Measurements from ENCODE around the gene PREP.
"Not testable (repeated sequence)": the region's sequence is repeated elsewhere in the genome, so short reads cannot be mapped to it uniquely, and the experiment has no call there.

PREP gene

DNA sequence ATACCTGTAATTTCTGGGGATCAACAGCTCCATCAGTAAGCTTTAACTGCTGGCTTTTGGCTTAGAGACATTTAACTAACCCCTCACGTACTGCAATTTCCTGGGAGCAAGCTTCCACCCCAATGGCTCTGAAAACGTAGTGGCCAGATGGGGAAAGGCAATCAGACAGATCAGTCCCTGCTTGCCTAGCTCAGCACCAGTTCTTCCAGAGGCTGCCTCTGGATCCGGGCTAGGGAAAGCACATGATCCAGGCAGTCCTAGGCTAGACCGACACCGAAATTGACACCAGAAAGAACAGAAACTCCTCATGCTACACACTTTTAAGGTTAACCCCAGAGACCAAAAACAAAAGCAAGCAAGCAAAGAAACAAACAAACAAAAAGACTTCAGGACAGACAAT lies 13.3 kb downstream of the PREP start:
- no peak for FAIRE-seq

DNA sequence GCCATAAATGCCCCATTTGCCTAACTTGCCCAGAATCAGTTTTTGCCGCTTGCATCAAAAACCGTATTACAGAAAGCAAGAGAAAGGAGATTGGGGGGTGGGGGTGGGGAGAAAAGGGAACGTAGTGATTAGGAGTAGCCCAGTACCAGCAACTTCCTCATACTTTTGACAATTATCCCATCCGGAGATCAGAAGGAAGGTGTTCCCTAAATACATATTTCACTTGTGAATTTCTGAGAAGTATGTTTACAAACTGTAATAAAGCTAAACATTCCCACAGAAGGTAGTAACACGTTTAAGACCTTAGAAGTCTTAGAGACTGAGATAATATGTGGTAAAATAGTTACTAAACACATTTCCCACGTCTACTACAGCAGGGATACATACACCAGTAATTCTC lies 14.5 kb downstream of the PREP start:
- FAIRE-seq = no peak

DNA sequence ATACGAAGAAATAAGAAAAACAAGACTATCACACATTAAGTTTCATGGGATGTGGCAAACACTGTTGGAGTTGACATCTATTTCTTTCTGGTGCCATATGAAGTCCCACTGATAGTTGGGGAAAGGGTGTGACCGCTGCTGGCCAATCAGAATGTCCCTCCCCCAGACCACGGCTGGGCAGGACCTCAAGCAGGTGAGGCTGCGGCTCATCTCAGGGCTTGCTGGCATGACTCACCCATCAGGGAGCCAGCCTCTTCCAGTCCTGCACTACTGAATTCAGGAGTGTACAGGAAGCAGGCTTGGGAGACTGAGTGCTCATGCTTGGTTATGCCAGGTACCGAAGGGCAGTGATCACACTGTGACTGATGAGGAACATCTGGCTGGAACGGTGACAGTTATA lies 18.9 kb downstream of the PREP start:
- FAIRE-seq = no peak

DNA sequence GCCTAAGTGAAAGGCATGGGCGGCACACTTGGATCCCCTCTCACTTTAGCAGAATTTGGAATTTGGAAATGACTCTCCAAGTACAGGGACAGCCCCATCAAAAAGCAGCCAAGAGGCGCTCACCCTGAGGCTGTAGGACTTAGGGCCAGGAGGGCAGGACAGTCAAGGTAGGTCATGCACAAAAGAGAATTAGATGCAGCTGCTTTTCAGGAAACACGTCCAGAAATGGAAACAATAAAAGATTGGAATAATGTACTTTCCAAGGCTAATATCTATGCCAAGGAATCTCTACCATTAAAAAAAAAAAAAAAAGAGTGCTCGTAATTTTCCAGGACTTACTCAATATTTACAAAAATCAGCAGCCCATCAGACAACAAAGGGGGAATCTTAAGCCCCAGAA lies 19.9 kb downstream of the PREP start:
- FAIRE-seq = no peak

DNA sequence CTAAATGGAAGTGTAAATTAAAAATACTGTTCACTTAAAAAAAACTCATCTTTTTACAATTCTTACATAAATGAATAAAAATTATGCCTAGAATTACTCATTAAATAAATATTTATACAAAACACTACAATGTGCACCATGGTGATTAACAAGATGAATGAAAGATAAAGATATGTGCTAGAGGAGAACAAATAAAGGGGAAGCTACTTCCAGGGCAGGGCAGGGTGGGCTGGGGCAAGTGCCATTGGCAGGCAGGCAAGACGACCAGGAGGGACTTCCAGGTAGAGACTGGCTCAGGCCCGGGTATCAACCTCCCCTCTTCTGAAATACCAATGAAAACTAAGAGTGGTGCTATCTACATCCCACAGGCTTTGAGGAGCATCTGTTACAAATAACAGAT lies 20.4 kb downstream of the PREP start:
- no peak for FAIRE-seq

DNA sequence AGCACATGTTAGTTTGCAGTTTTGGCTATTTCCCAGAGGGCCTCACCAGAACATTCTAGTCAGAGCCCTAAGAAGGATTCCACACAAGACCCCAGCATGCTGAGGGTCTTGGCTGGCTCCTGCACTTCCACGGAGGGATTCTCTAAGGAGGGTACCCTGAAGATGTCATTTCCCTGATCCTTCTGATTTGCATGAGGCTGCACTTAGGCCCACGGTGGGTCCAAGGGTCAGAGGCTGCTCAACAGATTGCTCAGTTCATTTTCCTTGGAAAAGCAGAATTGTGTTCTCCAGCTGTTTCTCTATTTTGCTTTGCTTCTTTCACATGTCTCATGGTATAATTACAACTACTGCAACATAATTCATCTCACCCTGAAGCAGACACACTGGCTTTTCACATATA lies 22.2 kb downstream of the PREP start:
- no peak for FAIRE-seq

DNA sequence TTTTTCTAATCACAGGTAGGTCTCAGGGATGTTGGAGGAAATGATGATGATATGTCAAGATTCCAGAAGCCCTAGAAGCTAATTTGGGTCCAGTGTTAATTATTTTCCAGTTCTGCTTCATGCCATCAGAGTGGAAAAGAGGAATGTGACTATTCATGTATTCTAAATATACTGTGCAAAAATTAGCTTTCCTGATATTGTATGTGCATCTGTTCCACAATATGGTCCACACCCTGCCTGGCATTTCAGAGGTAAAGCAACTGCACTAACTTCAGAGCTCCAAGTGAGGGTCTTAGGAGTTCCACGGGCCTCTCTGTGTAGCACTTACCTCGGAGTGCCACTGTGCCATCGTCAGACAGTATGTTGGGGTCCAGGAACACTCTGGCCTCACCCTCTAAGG lies 27.1 kb downstream of the PREP start:
- FAIRE-seq = no peak

DNA sequence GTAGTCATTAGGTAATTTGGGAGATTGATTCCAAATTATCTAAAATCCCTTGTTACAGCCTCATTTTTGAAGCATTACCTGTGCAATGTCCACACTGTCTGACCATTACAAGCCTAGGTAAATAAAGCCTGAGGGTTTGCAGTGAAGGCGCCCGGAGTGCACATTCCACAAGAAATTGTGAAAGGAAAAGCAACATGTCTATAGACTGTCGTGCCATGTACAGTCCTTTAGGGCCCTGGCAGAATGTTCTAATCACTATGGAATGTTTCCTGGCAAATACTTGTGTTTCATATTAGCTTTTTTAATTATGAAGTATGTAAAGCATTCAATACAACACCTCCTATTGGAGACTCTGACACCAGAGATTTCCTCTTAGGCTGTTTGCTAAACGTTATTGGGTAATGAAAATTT lies 28.9 kb downstream of the PREP start:
- FAIRE-seq = no peak

DNA sequence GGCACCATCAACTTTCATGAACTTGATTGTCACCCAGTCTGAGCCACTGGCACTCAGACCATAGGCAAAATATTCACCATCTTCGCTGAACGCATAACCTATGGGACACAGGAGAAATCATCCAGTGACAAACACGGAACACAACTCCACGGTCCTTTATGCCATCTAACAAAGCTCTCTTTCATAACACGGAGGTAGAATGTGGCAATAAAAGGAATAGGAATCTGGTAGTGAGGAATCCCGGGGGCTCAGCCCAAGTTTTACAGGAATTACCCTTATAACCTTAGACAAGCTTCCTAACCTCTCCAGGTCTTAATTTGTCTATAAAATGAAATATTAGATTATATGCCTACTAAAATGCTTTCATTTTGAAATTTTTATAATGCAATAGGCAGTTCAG lies 29.4 kb downstream of the PREP start:
- no peak for FAIRE-seq

DNA sequence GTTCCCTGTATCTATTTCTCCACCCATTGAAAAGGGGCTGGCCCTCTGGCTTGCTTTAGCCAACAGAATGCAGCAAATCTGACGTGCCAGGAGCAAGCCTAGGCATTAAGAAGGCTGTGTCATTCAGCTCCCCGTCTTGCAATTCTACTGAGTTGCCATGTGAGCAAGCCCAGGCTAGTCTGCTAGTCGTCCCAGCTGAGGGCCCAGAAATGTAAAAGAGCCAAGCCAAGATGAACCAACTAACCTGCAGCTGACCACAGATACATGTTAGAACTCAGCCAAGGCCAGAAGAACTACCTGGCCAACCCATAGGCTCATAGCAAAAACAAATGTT lies 30.1 kb downstream of the PREP start:
- FAIRE-seq = no peak

DNA sequence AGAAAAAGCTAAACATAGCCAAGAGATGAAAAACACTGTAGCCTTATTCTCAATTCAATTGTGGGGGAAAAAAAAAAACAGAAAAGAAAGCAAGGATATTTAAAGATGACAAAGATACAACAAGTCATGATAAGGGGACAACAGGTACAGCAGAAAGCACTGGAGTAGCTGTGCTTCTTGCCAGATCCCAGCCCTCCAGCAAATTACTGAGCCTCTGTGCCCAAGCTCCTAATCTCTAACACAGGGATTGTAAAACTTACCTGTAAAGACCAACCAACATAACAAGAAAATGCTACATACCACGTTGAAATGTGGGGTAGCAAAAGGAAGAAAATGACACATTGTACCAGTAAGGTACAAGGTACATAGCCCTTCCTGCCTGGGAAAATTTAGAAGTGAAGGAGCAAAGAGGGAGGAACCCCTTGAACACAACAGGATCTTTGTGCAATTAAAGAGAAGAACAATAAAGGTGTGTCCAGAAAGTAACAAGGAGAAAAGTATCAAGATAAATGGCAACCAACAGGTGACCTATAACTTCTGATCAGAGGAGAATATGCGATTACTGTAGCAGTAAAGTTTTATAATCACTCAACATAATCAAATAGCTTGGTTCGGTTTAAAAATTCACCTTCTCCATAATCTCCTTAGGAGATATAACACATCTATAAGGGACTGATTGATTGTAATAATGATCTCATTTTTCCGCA lies 30.6 kb downstream of the PREP start:
- FAIRE-seq = no peak

DNA sequence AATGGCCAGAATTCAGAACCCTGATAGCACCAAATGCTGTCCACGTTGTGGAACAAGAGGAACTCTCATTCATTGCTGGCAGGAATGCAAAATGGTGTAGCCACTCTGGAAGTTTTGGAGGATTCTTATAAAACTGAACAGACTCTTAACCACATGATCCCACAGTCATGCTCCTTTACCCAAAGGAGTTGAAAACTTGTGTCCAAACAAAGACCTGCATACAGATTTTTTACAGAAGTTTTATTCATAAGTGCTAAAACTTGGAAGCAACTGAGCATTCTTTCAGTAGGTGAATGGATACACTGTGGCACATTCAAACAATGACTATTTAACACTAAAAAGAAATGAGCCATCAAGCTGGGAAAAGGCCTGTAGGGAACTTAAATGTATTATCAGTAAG lies 32.5 kb downstream of the PREP start:
- FAIRE-seq = no peak

DNA sequence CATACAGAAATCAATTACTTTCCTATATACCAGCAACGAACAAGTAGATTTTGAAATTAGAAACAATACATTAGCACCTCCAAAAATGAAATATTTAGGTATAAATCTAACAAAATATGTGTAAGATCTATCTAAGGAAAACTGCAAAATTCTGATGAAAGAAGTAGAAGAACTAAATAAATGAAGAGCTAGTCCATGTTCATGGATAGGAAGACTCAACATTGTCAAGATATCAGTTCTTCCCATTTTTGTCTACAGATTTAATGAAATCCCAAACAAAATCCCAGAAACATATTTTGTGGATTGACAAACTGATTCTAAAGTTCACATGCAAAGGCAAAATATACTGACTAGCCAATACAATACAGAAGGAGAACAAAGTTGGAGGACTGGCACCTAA lies 33.7 kb downstream of the PREP start:
- FAIRE-seq = no peak

DNA sequence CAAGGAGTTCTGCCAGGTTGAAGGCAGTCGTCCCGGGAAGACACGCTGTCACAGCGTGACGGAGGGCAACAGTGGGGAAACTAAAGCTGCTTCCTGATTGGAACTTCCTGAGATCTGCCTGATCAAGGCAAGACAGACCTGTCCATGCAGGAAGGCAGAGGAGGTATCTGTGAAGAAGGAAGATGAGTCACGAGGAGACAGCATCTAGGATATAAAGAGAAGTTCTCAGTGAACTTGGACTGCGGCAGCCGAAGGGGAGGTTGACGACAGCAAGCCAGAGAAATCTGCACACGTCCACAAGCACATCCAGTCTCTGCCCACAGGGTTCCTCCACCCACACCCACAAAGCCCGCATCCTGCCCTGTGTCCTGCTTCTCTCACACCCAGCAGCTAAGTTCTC lies 38.6 kb downstream of the PREP start:
- no peak for FAIRE-seq

DNA sequence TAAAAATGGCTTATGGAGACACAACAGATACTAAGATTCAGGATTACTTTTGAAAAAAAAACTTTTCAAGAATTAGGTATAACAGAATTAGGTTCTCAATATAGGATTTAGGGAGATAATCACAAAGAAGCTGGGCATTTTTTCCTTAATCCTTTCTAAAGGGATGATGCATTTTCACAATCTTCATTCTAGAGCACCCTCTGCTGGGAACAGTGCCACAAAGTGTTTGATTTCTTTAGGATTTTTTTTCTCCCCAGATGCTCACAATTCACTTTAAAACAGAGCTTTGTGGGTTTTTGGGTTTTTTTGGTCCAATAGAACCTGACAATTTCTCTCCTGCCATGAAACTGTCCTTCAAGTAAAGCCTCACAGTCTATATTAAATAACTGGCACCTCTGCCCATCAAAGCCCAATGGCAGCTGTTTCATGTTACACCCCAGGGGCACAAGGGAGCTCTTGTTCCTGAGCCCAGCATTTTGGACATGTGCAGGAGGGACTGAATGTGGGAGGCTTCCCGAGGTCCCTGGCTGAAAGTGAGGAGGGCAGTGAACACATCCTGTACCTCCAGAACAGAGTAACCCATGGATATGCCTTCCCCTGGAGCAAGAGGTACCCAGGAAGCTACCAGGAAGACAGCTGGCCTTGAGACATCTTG lies 39.7 kb downstream of the PREP start:
- FAIRE-seq = no peak

DNA sequence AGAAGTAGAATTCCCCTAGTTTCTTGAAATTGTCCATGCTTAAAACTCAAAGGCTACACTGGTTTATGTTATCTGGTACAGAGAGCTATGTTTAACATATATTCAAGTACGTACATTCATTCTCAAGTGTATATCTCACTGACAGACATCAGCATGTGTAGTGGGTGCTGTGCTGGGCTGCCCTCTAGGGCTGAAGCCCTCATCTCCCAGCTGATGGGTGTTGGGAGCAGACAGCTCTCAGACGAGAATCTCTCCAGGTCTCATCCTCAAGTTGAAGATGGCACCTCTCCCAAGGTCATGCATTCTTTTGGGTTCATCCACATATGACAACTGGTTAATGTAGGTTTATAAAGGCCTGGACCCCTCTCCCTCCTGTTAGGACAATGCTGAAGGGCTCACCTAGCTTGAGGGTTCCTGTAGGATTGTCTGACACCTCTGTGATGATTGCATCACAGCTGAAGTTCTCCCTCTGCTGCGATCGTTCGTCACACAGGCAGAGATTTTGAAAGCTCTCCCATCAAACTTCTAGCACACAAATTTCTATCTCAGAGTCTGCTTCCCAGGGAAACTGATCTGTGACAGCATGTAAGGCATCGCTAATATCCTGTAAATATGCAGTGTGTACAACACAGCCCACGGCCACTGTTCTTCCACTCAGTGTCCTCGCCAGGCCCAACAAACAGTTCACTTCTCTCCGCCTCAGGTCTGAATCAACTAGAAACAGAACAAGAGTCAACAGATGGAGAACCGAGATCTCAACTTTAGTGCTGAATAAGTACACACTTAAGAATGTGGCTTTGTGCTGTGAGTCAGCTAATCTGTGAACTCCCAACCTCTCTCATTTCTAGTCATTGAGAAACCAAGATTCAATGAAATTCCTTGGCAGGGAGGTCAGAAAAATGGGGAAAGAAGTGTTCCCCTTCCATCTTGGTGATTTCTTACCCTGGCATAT lies 43.2 kb downstream of the PREP start:
- no peak for FAIRE-seq

DNA sequence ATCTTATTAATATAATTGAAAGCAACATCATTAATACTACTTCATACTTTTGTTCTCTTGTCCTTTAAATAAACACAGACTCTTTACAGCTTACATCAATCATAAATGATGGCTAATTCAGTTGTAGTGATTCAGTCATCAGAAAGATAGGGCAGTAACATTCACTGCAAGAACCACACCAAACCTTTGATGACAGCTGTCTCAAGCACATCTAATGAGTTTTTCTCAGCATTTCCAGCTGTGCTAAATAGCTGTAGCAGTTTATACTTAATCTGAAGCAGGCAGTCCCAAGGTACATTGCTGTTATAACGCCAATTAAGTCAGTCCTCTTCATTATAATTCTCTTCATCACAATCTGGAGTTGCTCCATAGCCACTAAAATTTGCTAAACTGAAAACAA lies 45.7 kb downstream of the PREP start:
- no peak for FAIRE-seq

DNA sequence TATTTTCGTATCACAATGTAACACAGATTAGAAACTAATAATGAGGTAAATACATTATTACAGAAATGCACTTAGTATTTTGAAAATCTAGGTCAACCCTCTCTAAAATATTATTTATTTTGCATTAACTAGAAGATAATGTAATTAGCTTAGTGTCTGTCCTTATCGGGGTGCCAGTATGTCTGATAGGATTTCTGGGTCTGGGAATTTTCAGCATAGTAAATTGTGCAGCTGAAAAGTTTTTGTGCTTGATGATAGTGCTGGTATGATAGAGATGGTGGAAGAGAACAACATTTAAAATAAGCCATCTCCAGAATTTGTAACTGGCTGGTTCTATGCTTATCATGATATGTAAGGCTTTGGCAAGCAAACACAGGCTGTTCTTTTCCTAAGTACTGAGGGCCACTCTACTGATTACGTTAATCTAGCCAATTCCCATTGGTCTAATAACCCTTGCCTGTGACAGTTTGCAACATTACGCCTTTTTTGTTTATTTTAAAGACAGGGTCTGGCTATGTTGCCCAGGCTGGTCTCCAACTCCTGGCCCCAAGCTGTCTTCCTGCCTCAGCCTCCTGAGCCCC lies 50.8 kb downstream of the PREP start:
- no peak for FAIRE-seq

DNA sequence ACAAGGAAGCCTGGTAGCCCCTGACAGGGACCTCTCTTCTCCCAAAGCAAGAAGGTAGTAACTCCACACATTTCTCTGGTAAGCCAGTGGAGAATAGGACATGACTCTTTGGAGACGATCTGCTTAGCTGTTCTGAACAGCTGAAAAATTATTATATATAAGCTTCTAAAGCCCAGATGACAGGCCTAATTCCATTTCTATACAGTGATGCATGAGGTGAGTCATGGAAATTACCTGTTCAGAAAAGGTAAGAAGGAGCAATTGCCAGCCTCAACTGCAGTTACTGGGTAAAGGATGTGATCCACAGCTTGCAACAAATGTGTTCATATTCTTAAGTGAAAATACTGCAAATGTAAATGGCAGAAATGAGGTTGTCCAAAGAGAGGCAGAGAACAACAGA lies 54.0 kb downstream of the PREP start:
- no peak for FAIRE-seq

DNA sequence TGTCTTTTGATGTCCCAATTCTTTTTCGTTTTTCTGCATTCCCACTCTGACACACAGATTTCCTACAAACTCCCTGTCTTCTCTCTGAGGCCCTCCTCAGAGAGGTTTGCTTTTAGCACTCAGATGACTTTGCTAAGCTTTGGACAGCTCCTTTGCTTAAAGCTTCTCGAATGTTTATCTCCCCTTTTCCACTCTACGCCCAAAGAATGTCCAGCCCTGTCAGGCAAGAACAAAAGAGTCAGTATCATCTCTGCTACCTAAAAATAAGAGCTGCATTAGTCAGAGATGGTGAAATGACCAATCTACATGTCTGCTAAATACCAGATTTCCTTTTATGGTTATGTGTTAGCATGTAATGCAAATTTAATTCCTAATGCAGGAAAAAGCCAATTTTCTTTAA lies 56.8 kb downstream of the PREP start:
- no peak for FAIRE-seq

DNA sequence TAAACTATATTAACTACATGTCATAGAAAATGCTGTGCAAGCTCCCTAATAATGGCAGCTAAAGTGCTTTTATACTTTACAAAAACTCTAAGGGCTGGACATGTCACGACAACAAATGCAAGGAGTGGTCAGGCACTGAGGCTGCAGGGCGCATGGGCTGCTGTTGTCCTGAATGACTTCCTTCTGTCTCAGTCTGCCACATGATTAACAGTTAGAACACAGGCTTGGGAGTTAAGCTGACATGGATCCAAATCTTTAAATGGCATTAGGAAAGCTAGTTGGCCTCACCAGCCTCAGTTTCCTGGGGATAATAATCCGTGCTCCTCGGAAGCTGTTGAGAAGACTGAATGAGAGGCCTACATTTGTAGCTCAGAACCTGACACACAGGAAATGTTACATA lies 57.4 kb downstream of the PREP start:
- FAIRE-seq = no peak

DNA sequence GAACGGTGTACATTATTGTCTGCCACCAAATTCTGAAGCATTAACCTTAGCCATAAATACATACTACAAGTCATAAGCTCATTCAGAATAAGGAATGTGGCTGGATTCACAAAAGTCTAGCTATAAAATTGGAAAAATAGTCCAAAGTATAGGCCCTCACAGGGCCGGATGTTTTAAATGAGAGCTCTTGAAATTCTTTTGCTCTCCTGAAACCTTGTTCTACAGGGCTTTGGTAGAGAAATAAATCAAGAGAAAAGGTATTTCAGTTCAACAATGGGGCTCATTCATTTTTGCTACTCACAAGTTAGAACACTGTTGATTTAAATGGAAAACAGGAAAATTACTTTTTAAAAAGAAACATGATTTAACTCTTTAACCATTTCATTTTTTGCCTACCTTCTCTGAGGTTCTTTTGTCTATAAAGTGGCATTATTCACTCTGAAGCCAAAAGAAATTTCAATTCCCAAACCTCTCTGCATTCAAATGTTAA lies 58.0 kb downstream of the PREP start:
- FAIRE-seq = no peak

DNA sequence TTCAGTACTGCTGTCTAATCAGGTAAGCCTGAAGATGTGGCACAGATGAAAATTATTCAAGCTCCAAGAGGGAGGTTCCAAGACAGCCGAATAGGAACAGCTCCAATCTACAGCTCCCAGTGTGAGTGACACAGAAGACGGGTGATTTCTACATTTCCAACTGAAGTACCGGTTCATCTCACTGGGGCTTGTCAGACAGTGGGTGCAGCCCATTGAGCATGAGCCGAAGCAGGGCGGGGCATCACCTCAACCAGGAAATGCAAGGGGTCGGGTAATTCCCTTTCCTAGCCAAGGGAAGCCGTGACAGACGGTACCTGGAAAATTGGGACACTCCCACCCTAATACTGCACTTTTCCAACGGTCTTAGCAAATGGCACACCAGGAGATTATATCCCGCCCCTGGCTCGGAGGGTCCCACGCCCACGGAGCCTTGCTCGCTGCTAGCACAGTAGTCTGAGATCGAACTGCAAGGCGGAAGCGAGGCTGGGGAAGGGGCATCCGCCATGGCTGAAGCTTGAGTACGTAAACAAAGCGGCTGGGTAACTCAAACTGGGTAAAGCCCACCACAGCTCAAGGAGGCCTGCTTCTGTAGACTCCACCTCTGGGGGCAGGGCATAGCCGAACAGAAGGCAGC lies 64.4 kb downstream of the PREP start:
- not testable (repeated sequence) for FAIRE-seq

All from TTC549 (cell line).